HK-2 (cell line): ENCODE data around the gene TSHR.

Experiments
- DNase-seq: peaks from one replicate; pipeline ENCODE4 v3.0.0-alpha.2; 2018; ENCODE audit not compliant: unreplicated experiment

The TSHR gene

DNA sequence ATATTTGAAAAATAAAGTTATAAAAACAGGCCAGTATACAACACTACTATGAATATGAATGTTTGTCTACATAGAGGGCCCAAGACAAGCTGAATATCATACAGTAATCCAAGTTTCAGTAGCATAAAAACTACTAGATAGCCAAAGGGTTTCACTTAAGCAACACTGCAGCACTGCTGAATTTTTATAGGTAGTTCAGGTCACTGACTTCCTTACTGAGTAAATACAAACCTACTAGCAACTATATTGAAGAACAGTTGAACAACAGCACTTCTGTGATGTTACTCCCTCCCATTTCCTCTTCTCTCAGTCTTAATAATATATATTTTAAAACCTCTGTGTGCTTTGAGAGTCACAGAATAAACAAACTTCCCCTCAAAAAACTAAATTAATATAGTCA lies 222.6 kb downstream of the TSHR start:
- no peak for DNase-seq

GRCh38 chr14:81179631-81180030 lies 224.2 kb downstream of the TSHR start:
- no peak for DNase-seq

- DNase-seq, result no peak
Measured at GRCh38 chr14:81187832-81188522, 232.6 kb downstream of the TSHR start.

DNA sequence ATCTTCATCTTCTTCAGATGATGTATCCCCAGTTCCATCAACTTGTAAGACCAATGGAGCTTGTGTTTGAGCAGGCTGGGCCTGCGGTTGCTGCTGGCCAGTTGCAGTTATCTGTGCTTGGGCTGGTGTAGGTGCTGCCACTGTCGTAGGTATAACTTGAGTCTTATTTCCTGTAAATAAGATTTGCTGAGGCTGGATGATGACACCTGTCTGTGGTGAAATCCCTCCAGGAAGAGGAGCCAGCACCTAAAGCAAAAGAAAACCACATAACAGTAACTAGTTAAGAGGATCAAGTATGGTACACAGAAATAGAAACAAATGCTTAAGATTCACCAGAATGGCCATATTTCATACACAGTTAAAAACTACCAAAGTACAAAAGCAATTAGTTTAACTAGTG lies 237.2 kb downstream of the TSHR start:
- no peak for DNase-seq

DNA sequence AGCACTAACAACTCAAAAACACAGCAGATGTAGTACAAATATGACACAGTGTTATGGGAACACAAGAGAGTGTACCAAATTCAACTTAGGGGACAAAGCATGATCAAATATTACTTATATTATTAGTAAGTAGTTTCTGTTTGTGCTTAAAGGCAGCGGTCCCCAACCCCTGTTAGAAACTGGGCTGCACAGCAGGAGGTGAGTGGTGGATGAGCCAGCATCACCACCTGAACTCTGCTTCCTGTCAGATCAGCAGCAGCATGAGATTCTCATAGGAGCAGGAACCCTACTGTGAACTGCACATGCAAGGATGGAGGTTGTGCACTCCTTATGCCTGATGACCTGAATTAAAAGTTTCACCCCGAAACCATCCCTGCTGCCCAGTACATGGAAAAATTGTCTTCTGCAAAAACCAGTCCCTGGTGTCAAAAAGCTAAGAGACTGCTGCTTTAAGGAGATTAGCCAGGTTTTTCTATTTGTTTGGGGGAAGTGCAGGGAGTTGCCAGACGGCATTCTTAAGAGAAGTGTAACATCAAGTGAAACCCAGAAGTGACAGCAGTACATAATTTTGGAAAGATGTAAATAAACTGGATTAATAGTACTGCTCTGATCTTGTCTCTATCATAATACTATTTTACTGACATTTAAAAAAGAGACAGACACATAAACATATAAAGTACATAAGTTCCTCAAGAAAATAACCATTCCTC lies 238.7 kb downstream of the TSHR start:
- no peak for DNase-seq
